Right renal pelvis (tissue), 4 donors: ENCODE data around the gene FAM83G. TPM values are rescaled to one million over a fixed set of nuclear protein-coding genes. Genes with fewer than 3 reads are reported as not detected.

ENCODE experiments used
- DNase-seq, 4 donors: peaks; one replicate each; pipeline ENCODE4 v3.0.0-alpha.2; 2013; ENCODE audit warnings: low read depth in 4 of 4, low spot score in 3 of 4, missing footprints in 1 of 4
- polyA plus RNA-seq, 4 donors: library from polyadenylated mRNA; unstranded; fragments of 120-200 nt; gene quantifications; one replicate each; pipeline ENCODE4 v1.2.1, GENCODE V29; 2013; ENCODE audit not compliant: insufficient read length in 4 of 4

The FAM83G gene
- polyA plus RNA-seq, 4 donors = 6.9 to 8.5 (median 7.4) TPM

DNA sequence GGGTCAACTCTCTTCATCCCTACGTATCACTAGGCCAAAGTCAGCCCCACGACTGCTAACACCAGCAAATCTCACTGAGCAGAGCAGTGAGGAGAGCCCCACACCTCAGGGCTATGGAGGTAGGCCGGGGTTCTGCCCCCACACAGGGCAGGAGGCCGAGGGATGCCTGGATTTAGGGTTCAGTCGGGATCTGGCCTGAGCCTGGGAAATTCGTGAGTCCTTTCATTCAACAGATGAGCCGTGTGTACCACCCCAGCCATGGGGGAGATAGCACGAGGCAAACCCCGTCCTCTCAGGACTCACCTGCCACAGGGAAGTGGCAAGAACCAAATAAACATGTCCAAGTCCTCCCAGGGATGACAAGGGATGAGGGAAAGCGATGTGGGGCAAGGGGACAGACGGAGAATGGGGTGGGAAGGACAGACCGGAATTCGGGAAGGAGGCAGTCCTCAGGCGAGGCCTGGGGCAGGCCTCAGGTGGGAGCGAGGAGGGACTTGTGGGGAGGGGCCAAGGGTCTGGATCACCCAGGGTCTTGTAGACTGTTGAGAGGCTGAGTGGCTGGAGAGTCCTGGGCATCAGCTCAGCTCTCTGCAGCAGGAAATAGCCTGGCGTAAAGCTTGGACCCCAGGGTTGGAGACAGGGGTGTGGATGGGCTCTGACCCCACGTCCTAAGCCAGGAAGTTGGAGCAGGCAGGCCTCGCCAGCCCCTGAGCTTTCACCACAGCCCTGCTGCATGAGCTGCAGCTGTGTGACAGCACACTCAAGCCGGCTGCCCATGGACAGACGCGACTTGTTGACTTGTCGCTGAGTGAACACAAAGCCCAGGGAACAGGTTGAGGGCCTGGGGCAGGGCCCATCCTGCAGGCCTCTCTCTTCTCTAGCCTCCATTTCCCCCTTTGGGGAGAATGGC, 7.9 kb upstream of the FAM83G start:
- no peak for DNase-seq

DNA sequence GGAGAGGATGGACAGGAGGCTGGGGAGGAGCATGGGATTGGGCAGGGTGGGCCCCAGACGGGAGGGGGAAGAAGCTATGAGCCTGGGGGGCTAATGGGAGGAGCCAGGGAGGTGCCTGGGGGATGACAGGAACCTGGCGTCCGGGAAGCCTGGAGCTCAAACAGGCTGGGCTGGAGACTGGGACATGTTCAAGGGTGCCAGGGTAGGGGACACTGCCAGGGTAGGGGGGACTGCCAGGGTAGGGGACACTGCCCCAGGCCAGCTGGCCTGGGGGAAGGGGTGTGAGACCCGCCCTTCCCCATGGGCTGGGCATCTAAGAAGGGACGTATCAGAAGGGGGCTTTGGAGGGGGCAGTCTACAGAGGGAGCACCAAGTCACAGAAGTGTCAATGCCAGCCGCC, 7.0 kb upstream of the FAM83G start:
- no peak for DNase-seq

DNA sequence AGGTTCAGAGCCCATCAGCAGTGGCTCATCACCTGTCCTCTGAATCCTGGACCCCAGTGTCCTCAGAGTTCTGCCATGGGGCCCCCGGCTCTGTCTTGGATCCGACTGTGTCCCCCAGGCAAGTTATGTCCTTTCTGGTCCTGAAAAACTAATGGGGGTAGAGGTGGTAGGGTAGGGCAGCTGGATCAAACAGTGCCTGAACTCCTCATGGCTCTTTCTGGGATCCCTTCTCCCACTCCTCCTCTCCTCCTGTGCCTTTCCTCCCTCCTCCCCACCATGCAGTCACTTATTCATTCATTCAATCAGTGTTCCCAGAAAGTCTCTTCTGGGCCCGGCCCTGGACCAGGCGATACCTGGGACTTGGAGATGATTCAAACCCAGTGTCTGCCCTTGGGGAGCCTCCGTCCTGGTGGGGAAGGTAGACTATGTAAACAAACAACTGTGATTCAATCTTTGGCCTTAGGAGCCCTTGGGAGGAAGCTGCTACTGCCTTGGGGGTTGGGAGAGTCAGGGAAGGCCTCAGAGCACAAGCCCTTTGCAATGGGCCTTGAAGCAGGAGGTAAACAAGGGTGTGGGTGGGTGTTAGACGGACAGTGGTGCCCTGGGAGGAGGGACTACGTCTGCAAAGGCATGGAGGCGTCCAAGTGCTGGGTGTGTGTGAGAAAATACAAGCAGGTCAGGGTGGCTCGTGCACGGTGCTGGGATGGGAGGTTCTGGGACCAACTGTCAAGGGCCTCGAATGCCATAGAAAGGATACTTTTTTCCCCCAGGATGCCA, 6.4 kb upstream of the FAM83G start:
- no peak for DNase-seq

DNA sequence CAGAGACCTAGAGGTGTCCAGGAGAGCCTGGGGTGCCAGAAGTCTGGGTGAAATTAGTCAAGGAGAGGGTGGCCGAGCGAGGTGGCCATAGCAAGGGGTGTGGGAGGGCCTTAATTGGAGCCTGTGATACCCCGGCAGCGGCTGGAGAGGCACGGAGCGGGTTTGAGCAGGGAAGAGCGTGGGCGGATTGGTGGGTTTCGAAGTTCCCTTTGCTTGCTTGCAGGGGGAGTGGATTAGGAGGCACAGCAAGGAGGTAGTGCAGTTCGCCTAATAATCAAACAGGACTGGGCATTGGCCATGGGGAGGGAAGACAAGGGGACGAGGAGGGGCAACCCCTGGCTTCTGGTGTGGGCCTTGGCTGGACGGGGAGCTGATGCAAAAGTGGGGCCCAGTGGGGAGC, 5.4 kb upstream of the FAM83G start:
- no peak for DNase-seq

DNA sequence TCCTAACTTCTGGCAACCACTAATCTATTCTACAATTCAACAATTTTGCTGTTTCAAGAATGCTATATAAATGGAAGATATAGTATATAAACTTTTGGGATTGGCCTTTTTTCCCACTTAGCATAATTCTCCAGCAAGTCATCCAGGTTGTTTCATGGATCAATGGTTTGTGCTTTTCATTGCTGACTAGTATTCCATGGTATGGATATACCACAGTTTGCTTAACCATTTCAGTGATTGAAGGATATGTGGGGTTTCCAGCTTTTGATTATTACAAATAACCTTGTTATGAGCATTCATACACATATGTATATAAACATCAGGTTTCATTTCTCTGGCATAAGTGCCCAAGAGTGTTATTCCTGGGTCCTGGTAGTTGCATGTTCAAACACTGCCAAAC, 2.1 kb upstream of the FAM83G start:
- DNase-seq = no peak

DNA sequence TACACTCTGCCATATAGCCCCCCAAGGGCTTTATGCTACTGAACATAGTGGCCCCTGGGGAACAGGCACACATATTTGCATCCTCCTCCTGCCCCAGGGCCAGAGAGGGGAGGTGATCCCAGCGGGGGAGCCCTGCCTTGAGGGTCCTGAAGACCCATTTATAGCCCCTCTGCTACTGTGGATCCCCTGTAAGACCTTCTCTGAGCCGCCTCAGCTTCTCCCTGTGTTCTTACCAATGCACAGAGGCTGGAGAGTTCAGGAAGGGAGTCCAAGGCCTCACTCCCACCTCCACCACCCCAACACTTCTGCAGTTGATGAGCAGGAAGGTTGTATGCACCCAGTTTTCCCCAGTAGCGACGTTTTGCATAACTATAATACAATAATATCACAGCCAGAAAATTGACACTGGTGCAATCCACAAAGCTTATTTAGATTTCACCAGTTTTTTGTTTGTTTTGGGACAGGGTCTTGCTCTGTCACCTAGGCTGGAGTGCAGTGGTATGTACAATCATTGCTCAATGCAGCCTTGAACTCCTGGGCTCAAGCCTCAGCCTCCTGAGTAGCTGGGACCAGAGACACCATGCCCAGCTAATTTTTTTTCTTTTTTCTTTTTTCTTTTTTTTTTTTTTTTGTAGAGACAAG, 1.3 kb upstream of the FAM83G start:
- DNase-seq = no peak

DNA sequence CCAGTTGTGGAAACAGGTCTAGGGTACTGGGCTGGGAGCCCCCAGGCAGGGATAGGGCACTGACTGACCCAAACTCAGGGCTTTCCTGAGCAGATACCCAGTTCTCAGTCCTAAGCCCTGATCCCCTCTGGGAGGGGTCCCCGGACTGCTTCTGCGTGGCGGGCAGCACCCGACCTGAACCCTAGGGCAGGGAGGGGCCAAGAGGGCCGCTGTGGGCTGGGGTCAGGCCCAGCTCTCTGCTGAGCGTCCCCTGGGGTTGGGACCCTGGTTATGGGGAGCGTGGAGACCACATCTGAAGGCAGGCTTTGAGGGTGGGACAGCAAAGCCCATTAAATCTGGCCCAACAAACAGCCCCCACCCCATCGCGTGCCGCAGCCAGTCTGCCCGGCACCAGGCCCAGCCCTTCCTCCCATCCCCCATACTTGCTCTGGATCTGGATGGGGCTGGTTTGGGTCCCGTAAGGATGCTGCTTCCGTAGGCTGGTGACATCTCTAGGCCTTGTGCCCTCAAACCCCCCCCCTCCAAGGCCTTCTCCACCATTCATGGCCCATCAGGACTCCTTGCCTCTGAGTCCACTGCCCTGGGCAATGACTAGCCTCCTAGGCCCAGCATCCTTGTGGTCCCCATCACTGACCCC, 691 bp upstream of the FAM83G start:
- no peak for DNase-seq

DNA sequence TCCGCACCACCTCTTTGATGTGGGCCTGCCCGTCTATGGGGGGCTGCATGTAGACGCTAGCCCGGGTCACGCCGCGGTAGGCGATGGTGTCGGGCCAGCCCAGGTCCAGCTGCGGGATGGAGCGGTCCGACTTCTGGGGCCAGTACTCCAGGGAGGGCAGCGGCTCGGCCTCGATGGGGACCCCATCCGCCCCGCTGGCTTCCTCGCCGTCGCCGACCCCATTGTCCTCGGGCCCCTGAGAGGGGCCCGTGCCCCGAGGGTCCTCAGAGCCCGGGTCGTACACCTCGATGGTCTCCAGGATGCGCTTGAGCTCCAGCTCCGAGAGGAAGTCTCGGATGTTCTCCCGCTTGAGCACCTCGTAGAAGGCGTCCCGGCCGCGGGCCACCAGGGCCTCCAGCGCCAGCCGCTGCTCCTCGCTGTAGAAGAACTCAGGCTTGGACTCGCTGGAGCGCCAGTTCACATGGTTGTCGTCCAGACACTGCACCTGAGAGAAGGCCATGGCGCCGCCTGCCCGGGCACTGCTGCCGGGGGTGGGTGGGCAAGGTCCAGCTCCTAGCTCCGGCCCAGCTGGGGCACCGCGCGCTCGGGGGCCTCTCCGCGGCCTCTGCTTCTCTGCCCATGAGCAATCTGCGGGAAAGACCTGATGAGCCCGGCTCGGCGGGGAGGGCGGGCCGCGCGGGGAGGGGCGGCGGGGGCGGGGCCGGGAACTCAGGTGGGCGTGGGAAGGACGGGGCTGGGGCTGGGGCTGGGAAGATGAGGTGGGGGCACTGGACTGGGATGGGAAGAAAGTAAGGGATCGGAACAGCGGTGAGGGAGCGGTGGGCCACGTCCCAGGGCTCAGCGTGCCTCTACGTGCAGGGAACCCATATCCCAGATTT, 782 bp downstream of the FAM83G start:
- DNase-seq = no peak

DNA sequence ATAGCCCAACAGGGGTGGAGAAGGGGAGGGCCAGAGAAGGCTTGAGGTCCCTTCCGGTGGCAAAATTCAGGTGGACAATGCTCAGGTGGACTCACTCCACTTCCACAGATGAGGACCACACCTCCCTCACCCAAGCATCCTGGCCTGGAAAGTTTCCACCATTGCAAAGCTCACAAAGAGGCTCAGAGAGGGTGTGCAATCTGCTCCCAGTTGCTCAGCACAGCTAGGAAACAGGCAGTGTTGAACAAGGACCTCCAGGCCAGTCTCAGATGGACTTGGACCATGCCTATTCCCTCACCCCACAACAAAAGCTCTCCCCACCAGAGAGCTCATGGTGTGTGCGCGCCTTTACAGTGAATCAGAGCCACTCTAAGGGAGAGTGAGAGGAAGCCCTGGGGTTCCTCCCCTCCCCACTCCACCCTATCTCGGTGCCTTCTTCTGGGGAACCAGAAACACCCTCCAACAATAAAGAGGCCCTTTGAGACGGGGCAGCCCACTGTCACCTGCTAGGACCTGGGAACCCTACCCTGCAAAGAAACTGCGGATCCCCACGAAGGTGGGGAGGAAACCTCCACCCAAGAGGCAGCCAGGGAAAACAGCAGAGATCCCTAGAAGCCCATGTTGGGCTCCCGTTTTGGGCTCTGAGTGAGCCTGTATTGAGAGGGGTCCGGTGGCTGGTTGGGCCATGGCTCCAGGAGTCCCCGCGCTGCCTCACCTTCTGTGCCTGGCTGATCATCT, 1.6 kb downstream of the FAM83G start:
- DNase-seq = no peak

DNA sequence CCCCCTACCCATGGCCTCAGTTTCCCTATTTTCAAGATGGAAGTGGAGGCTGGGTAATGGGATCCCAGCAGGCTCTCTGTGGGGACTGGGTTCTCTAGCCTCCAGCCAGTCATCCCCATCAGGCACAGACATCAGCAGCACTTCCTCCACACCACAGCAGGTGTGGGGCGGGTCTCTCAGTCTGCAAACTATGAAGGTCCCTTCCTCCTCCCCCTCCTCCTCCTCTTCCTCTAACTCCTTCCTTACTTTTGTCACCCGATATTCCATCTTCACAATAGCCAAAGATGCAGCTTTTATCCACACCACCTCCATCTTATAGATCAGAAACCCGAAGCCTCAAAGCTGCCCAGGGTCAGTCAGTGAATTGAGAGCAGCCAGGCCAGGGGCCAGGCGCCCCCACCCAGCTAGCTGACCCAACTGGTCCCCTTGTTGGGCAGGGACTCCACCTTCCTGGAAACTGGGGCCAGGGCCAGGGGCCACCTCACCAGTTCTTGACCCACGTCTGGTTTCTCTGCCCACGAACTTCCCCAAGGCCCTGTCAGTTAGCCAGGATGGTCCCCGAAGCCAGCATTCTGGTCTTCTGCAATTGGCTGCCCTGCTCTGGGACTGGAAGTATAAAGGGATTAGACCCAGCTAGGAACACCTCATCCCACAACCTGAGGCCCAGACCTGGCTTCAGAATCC, 2.5 kb downstream of the FAM83G start:
- DNase-seq = no peak

DNA sequence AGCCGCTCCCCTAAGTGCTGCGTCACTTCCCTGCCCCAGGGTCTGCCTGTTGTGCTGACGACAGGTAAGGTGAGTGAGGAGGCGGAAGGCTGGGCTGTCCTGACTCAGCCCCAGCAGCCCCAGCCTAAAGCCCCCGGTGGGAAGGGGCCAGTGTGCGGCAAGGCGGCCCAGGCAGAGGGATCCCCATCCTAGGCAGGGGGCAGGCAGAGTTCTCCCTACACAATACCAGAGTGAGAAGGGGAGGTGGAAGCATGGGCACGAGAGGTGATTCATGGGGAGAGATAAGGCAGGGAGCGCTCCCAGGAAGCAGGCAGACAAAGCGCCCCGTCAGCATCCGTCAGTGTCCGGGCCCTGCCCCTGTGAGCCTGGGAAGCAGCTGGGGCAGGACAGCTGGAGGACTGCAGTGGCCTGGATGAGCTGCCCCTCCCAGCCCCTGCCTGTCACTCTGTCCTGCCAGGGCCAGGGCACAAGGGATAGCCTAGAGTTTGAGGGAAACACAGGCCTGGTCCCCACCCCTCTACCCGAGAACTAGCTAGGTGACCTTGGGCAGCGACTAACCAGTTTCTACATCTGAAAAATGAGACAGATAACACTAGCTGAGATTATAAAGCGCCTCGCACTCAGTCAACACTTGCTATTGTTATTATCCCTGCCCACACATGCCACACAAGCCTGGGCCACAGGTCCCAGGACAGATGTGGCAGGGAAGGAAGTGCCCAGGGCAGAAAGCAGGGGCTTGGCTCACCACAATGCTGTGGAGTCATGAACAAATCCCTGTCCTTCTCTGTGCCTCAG, 3.8 kb downstream of the FAM83G start:
- no peak for DNase-seq

DNA sequence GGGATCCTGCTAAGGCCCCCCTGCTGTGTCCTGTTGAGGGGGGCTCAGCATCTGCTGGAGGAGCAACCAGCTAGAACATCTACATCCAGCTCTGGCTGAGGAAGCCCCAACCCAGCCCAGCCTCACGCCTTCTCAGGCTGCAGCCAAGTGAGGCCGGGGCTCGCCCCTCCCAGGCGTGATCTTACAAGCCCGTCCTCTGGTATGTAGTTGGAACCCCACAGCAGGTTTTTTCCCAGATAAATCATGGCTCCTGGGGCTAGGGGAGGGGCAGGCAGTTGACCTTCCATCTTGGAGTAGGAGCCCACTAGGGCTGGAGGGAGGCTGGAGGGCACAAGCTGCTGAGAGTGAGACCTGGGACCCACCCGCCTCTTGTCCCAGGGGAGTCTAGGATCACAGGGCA, 4.7 kb downstream of the FAM83G start:
- no peak for DNase-seq

DNA sequence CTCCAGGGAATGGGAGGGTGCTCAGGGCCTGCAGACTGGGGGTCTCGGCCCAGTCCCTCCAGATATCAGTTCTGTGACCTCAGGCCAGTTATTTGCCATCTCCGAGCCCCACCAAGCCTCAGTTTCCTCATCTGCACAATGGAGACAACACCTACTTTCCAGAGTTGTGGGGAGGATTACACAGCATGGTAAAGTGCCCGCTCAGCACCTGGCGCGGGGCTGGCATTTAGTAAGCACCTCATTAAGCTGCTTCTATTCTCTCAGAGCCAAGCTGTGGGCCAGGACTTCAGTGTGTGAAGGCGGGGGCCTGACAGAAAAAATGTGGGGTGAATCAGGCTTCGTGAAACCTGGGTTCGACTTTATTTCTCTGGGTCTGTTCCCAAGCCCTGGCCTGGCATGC, 5.2 kb downstream of the FAM83G start:
- DNase-seq = no peak

DNA sequence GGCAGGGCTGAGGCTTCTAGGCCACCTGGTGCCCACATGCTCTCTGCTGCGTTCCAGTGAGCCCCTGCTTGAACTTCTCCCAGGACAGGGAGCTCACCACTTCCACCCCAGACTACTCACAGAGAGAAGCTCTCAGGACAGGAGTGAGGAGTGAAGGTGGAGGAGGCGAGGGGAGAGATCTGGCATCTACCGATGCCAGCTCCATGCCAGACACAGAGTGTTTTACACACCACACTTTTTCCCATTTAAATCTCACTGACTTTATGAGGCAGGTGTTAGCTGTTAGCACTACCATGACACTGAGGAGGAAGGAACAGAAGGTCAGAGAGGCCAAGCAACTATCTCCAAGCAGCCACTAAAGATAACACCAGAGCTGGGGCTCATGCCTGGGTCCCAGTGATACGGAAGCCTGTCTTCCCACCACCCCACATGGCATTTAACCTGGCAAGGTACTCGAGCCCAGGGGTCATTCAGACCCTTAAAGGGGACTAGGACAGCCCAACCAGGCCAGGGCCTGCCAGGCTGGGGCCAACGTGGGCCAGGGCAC, 6.8 kb downstream of the FAM83G start:
- DNase-seq = no peak

DNA sequence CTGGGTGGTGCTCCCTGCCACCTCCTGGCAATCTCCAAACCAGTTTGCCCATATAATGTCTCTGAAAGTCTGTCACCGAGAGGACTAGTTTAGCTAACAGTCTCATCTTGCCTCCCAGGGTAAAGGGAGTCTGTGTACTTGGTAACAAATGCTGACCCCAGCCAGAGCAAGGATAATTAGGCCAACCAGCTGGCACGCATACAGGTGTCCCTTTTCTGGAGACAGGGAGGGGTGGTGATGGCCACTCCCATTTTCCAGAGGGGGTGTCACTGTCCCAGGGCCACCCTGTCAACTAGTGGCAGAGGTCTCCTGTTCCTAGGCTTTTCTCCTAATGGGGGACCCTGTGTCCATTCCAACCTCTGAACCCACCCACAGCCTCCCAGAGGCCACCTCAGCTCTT, 8.1 kb downstream of the FAM83G start:
- no peak for DNase-seq

DNA sequence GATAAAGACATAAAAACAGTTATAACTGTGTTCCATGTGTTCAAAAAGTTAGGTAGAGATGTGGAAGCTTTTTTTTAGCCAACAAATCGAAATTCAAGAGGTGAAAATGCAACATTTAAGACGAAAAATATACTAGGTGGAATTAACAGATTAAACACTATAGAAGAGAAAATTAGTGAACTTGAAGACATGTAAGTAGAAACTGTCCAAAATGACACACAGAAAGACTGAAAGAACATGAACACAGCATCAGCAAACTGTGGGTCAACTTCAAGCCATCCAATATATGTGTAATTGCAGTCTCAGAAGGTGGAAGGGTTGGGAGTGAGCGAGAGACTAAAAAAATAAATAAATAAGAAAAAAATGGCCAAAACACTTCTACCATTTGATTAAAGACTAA, 9.3 kb downstream of the FAM83G start:
- no peak for DNase-seq

DNA sequence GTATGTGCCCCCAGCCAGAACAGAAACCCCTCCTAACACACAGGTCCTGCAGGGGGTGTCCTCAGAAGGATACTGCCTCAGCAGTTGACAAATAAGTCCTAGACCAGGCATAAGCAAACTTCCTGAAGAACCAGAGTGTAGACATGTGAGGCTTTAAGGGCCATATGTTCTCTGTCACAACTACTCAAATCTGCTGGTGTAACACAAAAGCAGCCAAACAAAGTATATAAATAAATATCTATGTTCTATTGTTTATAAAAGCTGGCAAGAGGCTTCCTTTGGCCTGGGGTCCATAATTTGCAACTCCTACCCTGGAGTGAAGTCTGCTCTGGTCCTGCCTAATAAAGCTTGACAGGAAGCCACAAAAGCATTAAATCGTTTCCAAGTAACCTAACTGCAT, 9.9 kb downstream of the FAM83G start:
- peak in 1 of 4 donors; percentile 10 for DNase-seq
